Left lung (tissue), 10 donors: Measurements from ENCODE around the gene CDKN3. TPM values are rescaled to one million over a fixed set of nuclear protein-coding genes. Genes with fewer than 3 reads are reported as not detected.
A peak's percentile ranks its signal among the peaks of the same experiment; 100 is the strongest.

Experiments
- ATAC-seq: fragments of 200-7000 bp; cut with Tn5 transposase; one replicate; pipeline ENCODE4 v1.9.1; 2020; ENCODE audit warnings: moderate library complexity
- DNase-seq, 4 donors: peaks; one replicate each; pipeline ENCODE4 v3.0.0-alpha.2; 2013 to 2020
- H3K27ac ChIP-seq, 2 donors: fragments of 200-600 bp; sonication (generic) in 1 of 2; one replicate each; pipeline versions ENCODE4 v1.5.0 to v1.8.0; 2020 to 2021
- H3K27me3 ChIP-seq, 2 donors: fragments of 200-600 bp; sonication (generic) in 1 of 2; one replicate each; pipeline versions ENCODE4 v1.5.0 to v1.8.0; 2020 to 2021
- H3K36me3 ChIP-seq, 2 donors: fragments of 200-600 bp; sonication (generic) in 1 of 2; one replicate each; pipeline versions ENCODE4 v1.5.0 to v1.8.0; 2020 to 2021
- H3K4me1 ChIP-seq, 2 donors: fragments of 200-600 bp; one replicate each; pipeline ENCODE4 v1.8.0; 2021
- H3K4me3 ChIP-seq, 2 donors: fragments of 200-600 bp; sonication (generic) in 1 of 2; one replicate each; pipeline versions ENCODE4 v1.5.0 to v1.8.0; 2020 to 2021; ENCODE audit warnings: mild to moderate bottlenecking in 1 of 2
- H3K9me3 ChIP-seq, 2 donors: fragments of 200-600 bp; sonication (generic) in 1 of 2; one replicate each; pipeline versions ENCODE4 v1.5.0 to v1.8.0; 2020 to 2021
- intact Hi-C, 2 donors: fragments of 100-400 bp; cut with DNase I; formaldehyde crosslinking; loops; one replicate each; pipeline versions ENCODE4 v1.11.2 to v1.14.2; 2022
- polyA plus RNA-seq, 6 donors: library from polyadenylated mRNA; unstranded; fragments of 120-200 nt; gene quantifications; one replicate each; pipeline ENCODE4 v1.2.1, GENCODE V29; 2013; ENCODE audit not compliant: insufficient read length in 6 of 6
- total RNA-seq, 2 donors: library from RNA; stranded (reverse); fragmentation: NEBNext Ultra II Directional; extraction: Animal tissue kit (Norgen Biotek cat#: 25700); gene quantifications; one replicate each; pipeline ENCODE4 v1.2.1, GENCODE V29; 2021
- TF ChIP-seq, protein P1 (sequence below), 2 donors: fragments of 200-600 bp; sonication (generic) in 1 of 2; IDR thresholded peaks; one replicate each; pipeline versions ENCODE4 v1.5.0 to v1.8.0; 2021; ENCODE audit warnings: antibody characterized with exemption in 2 of 2
- donor health status: DM: no; HTN: yes; CAD: no.
- donor health status: DM: no; HTN: no; CAD: no.

The CDKN3 gene
- total and polyA plus RNA-seq, 8 donors, result 2.7 to 38.7 (median 20.2) TPM

DNA sequence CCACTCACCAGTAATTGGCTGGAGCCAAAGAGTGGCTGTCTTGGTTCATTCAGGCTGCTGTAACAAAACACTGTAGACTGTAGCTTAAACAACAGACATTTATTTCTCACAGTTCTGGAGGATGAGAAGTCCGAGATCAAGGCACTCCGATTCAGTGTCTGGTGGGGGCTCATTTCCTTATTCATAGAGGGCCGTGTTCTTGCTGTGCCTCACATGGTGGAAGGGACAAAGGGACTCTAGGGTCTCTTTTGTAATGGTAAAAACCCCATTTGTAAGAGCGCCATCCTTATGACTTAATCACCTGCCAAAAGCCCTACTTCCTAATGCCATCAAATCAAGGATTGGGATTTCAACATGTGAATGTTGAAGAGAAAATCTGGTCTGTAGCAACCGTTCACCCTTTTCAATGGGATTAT is 34.7 kb upstream of the CDKN3 start:
- H3K36me3 ChIP-seq, result no peaks in the 10 kb centered on the region
- no peaks in the 10 kb centered on the region for H3K27me3 ChIP-seq
- no peaks in the 10 kb centered on the region for H3K9me3 ChIP-seq
- ATAC-seq (no peak), DNase-seq (no peak)
- no peak overlapping the region for H3K4me3 ChIP-seq
- intact Hi-C loops, result no loop called here
- TF ChIP-seq, protein P1, sequence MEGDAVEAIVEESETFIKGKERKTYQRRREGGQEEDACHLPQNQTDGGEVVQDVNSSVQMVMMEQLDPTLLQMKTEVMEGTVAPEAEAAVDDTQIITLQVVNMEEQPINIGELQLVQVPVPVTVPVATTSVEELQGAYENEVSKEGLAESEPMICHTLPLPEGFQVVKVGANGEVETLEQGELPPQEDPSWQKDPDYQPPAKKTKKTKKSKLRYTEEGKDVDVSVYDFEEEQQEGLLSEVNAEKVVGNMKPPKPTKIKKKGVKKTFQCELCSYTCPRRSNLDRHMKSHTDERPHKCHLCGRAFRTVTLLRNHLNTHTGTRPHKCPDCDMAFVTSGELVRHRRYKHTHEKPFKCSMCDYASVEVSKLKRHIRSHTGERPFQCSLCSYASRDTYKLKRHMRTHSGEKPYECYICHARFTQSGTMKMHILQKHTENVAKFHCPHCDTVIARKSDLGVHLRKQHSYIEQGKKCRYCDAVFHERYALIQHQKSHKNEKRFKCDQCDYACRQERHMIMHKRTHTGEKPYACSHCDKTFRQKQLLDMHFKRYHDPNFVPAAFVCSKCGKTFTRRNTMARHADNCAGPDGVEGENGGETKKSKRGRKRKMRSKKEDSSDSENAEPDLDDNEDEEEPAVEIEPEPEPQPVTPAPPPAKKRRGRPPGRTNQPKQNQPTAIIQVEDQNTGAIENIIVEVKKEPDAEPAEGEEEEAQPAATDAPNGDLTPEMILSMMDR (IDR thresholded peaks at IDR 0.05), result no peak
- no peak overlapping the region for H3K27ac ChIP-seq
- peaks cover 0 to 10% of the 10 kb centered on the region in 2 donors for H3K4me1 ChIP-seq

GRCh38 chr14:54362759-54363437 is 33.9 kb upstream of the CDKN3 start:
- Histone ChIP-seq H3K4me1 (peaks cover 0 to 10% of the 10 kb centered on the region in 2 donors), H3K4me3 (no peak overlapping the region), H3K27me3 (no peaks in the 10 kb centered on the region), H3K9me3 (no peaks in the 10 kb centered on the region), H3K27ac (no peak overlapping the region), H3K36me3 (no peaks in the 10 kb centered on the region)
- intact Hi-C loops, result no loop called here
- ATAC-seq (no peak), DNase-seq (no peak)
- TF ChIP-seq, protein P1 (IDR thresholded peaks at IDR 0.05), result no peak

GRCh38 chr14:54364555-54365415 is 32.0 kb upstream of the CDKN3 start:
- H3K27me3 ChIP-seq, result no peaks in the 10 kb centered on the region
- TF ChIP-seq, protein P1 (IDR thresholded peaks at IDR 0.05), result no peak
- intact Hi-C loops, result no loop called here
- no peak overlapping the region for H3K4me3 ChIP-seq
- peaks cover 0 to 10% of the 10 kb centered on the region in 2 donors for H3K4me1 ChIP-seq
- H3K9me3 ChIP-seq, result no peaks in the 10 kb centered on the region
- peak; percentile 11 for ATAC-seq
- no peak overlapping the region for H3K27ac ChIP-seq
- no peak for DNase-seq
- H3K36me3 ChIP-seq, result no peaks in the 10 kb centered on the region

DNA sequence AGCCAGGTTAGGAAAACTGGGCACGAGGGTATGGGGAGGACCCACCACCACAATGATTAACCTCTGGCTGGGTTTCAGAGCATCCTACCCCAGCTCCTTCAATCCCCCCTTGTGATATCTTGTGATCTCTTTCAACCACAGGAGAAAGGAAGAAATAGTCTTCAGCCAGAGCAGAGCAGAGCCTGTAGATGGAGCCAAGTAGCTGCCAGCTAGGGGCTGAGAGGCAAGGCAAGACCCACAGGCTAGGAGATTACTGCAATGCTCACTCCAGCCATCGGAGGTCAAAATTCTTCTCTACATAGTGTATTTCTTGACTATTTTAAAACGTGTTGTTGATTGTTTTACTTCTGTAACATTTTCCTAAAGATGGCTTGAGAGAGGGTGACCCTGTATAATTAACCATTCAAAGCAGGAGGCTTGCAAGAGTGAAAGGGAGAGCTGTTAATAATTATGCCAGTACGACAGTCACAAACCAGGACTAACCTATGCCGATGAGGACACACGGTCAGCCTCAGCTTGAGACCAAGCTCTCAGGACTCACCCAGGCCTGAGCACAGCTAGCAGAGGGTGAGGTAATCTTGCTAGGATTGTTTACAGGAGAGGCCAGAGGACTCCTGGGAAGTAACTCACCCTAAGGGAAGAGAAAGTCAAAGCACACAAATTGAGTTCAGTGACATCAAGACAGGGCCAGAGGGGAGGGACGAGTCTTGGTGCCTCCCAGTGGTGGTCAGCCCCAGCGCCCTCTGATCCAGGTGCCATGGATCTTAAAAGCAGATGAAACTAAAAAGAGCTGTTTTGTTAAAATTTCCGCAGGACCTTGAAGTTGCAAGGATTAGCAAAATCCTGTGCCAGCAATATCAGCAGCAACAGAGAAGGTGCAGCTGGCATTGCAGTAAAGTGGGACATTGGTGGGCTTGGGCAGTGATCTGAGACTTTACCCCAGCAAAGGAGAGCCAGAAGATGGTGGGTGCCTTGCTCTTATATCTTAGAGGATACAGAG is 29.8 kb upstream of the CDKN3 start:
- DNase-seq (peak in 1 of 4 donors; percentile 77), ATAC-seq (peak; percentile 90)
- Histone ChIP-seq H3K4me3 (no peak overlapping the region), H3K9me3 (no peaks in the 10 kb centered on the region), H3K27me3 (no peaks in the 10 kb centered on the region), H3K27ac (no peak overlapping the region), H3K4me1 (peaks cover 0 to 10% of the 10 kb centered on the region in 2 donors), H3K36me3 (no peaks in the 10 kb centered on the region)
- TF ChIP-seq, protein P1 (IDR thresholded peaks at IDR 0.05), result peak; percentile 18 to 20
- intact Hi-C loops, result no loop called here
